ENCODE measurements around the gene TDRD7. TPM values are rescaled to one million over a fixed set of nuclear protein-coding genes. Genes with fewer than 3 reads are reported as not detected.

Gene TDRD7
- total RNA-seq, 1 donor from 2014 or later = 15.1 TPM

- no peak for DNase-seq (ENCODE audit: low spot score)
These were observed 113.6 kb downstream of the TDRD7 start for GRCh38 chr9:97525451-97525850.

GRCh38 chr9:97526895-97527575 lies 115.1 kb downstream of the TDRD7 start:
- DNase-seq (ENCODE audit: low spot score) = peak; percentile 64

- peak; percentile 76 for DNase-seq (ENCODE audit: low spot score)
These were observed 116.0 kb downstream of the TDRD7 start for GRCh38 chr9:97527626-97528528.

- peak; percentile 60 for DNase-seq (ENCODE audit: low spot score)
These were observed 116.8 kb downstream of the TDRD7 start for GRCh38 chr9:97528529-97529230.

- DNase-seq (ENCODE audit: low spot score) = peak; percentile 41
These were observed 117.6 kb downstream of the TDRD7 start for GRCh38 chr9:97529363-97530076.

GRCh38 chr9:97531888-97532376 lies 120.0 kb downstream of the TDRD7 start:
- DNase-seq (ENCODE audit: low spot score) = peak; percentile 65

- DNase-seq (ENCODE audit: low spot score) = peak; percentile 11
These were observed 122.3 kb downstream of the TDRD7 start for GRCh38 chr9:97534185-97534584.

GRCh38 chr9:97534961-97535594 lies 123.2 kb downstream of the TDRD7 start:
- peak; percentile 72 for DNase-seq (ENCODE audit: low spot score)

GRCh38 chr9:97535771-97536170 lies 123.9 kb downstream of the TDRD7 start:
- no peak for DNase-seq (ENCODE audit: low spot score)

GRCh38 chr9:97536480-97536879 lies 124.6 kb downstream of the TDRD7 start:
- DNase-seq (ENCODE audit: low spot score) = no peak

GRCh38 chr9:97543561-97543960 lies 131.7 kb downstream of the TDRD7 start:
- DNase-seq (ENCODE audit: low spot score) = no peak

GRCh38 chr9:97545486-97545885 lies 133.6 kb downstream of the TDRD7 start:
- peak; percentile 72 for DNase-seq (ENCODE audit: low spot score)

Small RNAs within 50 kb of the gene (microRNA-seq; reads per million reads assigned to microRNA genes)
- gene MIR1302-8 (ENCODE audit: borderline number of aligned reads) = not detected

Other genes with a start within 250 kb of the TDRD7 start
- gene CCDC180, start 104.4 kb upstream of the TDRD7 start, total RNA-seq = 2.8 TPM
- 5.8 TPM for gene TMOD1, start 89.6 kb downstream of the TDRD7 start, total RNA-seq
- gene TSTD2, start 221.3 kb downstream of the TDRD7 start, total RNA-seq = 19.8 TPM
- gene NCBP1, start 221.7 kb downstream of the TDRD7 start, total RNA-seq = 21.3 TPM